Endodermal cell (in vitro differentiated cells): ENCODE data around the gene TDRD1. TPM values are rescaled to one million over a fixed set of nuclear protein-coding genes. Genes with fewer than 3 reads are reported as not detected.

Source experiments
- DNase-seq: peaks from one replicate; pipeline ENCODE4 v3.0.0-alpha.2; 2017
- H3K27ac ChIP-seq: 2 replicates; pipeline ENCODE4 v1.5.1; 2013; ENCODE audit warnings: mild to moderate bottlenecking, low read depth, low read length, moderate library complexity
- H3K27me3 ChIP-seq: 2 replicates; pipeline ENCODE4 v1.6.1; 2013; ENCODE audit warnings: mild to moderate bottlenecking, low read length, moderate library complexity; ENCODE audit not compliant: insufficient read depth, control insufficient read depth, poor library complexity, severe bottlenecking
- H3K36me3 ChIP-seq: 2 replicates; pipeline ENCODE4 v1.7.0; 2013; ENCODE audit warnings: mild to moderate bottlenecking, low read length, moderate library complexity; ENCODE audit not compliant: control insufficient read depth, insufficient read depth
- H3K4me1 ChIP-seq: one replicate; pipeline ENCODE4 v1.7.0; 2013; ENCODE audit warnings: low read length; ENCODE audit not compliant: control insufficient read depth, insufficient read depth
- H3K4me3 ChIP-seq: 2 replicates; pipeline ENCODE4 v1.5.1; 2013; ENCODE audit warnings: mild to moderate bottlenecking, low read length, moderate library complexity
- H3K9ac ChIP-seq: 2 replicates; pipeline ENCODE4 v1.6.1; 2013; ENCODE audit warnings: mild to moderate bottlenecking, low read length, moderate library complexity; ENCODE audit not compliant: poor library complexity, severe bottlenecking; ENCODE audit errors: extremely low read depth
- H3K9me3 ChIP-seq: 2 replicates; pipeline ENCODE4 v1.6.1; 2013; ENCODE audit warnings: mild to moderate bottlenecking, low read length, moderate library complexity; ENCODE audit not compliant: control insufficient read depth
- H3K27ac Mint-ChIP-seq: 2 replicates; pipeline ENCODE4 v1.8.0; 2020; ENCODE audit warnings: mixed read lengths
- H3K27me3 Mint-ChIP-seq: 2 replicates; pipeline ENCODE4 v1.8.0; 2021; ENCODE audit warnings: mild to moderate bottlenecking, mixed read lengths; ENCODE audit not compliant: insufficient read depth
- H3K36me3 Mint-ChIP-seq: 2 replicates; pipeline ENCODE4 v1.8.0; 2020; ENCODE audit warnings: low read depth, mixed read lengths
- H3K4me1 Mint-ChIP-seq: 2 replicates; pipeline ENCODE4 v1.8.0; 2020; ENCODE audit warnings: mixed read lengths
- H3K4me3 Mint-ChIP-seq: 2 replicates; pipeline ENCODE4 v1.8.0; 2020; ENCODE audit warnings: mild to moderate bottlenecking, moderate library complexity, mixed read lengths
- H3K9me3 Mint-ChIP-seq: 2 replicates; pipeline ENCODE4 v1.8.0; 2020; ENCODE audit warnings: mild to moderate bottlenecking, mixed read lengths
- CTCF ChIP-seq: fragments of 200-600 bp; sonication (generic); conservative IDR thresholded peaks from 2 replicates; pipeline ENCODE4 v1.5.0; 2021; ENCODE audit warnings: antibody characterized with exemption, mild to moderate bottlenecking
- WGBS, 2 experiments: methylation state at CpG; one replicate each; pipeline versions ENCODE4 v1.1.5 to v1.1.7; 2013; ENCODE audit warnings: missing lambda C conversion rate in 2 of 2, mixed read lengths in 1 of 2; ENCODE audit not compliant: insufficient coverage in 1 of 2, insufficient read length in 1 of 2; 5-methylcytosine and 5-hydroxymethylcytosine counted together
- total RNA-seq, 2 donors: library from RNA; stranded (reverse); fragmentation: NEBNext Ultra II Directional in 1 of 2; extraction: Animal tissue kit (Norgen Biotek cat#: 25700) in 1 of 2; gene quantifications; 2 replicates in 1 of 2; 3 replicates in 1 of 2; pipeline ENCODE4 v1.2.1, GENCODE V29; 2021

The TDRD1 gene
- total RNA-seq, 2 donors from 2014 or later: 0.09 to 0.15 TPM

- Mint-ChIP-seq H3K4me3 (no peak overlapping the region), H3K4me1 (peaks cover 2% of the 10 kb centered on the region), H3K36me3 (no peaks in the 10 kb centered on the region), H3K9me3 (no peaks in the 10 kb centered on the region), H3K27me3 (peaks cover 3% of the 10 kb centered on the region), H3K27ac (no peak overlapping the region)
- Histone ChIP-seq H3K27me3 (peaks cover 5% of the 10 kb centered on the region), H3K9ac (no peak overlapping the region), H3K36me3 (no peaks in the 10 kb centered on the region), H3K27ac (no peak overlapping the region), H3K9me3 (no peaks in the 10 kb centered on the region), H3K4me1 (no peaks in the 10 kb centered on the region), H3K4me3 (no peak overlapping the region)
- no peak for DNase-seq
- no peak for TF ChIP-seq CTCF
- WGBS, 2 experiments: 86 to 90% methylated on average over 4 of the region's 4 CpGs
These were observed 53.5 kb downstream of the TDRD1 start for GRCh38 chr10:114232561-114233176.

GRCh38 chr10:114233482-114233881, 54.3 kb downstream of the TDRD1 start:
- peaks cover 2% of the 10 kb centered on the region for H3K4me1 Mint-ChIP-seq
- H3K9me3 Mint-ChIP-seq: no peaks in the 10 kb centered on the region
- no peak for DNase-seq
- H3K4me3 Mint-ChIP-seq: no peak overlapping the region
- Histone ChIP-seq H3K27me3 (peaks cover 13% of the 10 kb centered on the region), H3K9ac (no peak overlapping the region), H3K27ac (no peak overlapping the region), H3K9me3 (no peaks in the 10 kb centered on the region), H3K4me3 (no peak overlapping the region), H3K36me3 (no peaks in the 10 kb centered on the region), H3K4me1 (no peaks in the 10 kb centered on the region)
- TF ChIP-seq CTCF: no peak
- H3K27me3 Mint-ChIP-seq: peaks cover 10% of the 10 kb centered on the region
- H3K27ac Mint-ChIP-seq: no peak overlapping the region
- H3K36me3 Mint-ChIP-seq: no peaks in the 10 kb centered on the region
- 80 to 84% methylated on average over 6 of the region's 6 CpGs for WGBS, 2 experiments

- Mint-ChIP-seq H3K4me1 (peaks cover 2% of the 10 kb centered on the region), H3K27ac (no peak overlapping the region), H3K4me3 (no peak overlapping the region), H3K27me3 (peaks cover 16% of the 10 kb centered on the region), H3K9me3 (no peaks in the 10 kb centered on the region), H3K36me3 (no peaks in the 10 kb centered on the region)
- no peaks in the 10 kb centered on the region for H3K36me3 ChIP-seq
- no peak for TF ChIP-seq CTCF
- no peak for DNase-seq
- no peak overlapping the region for H3K27ac ChIP-seq
- no peaks in the 10 kb centered on the region for H3K4me1 ChIP-seq
- H3K27me3 ChIP-seq: peaks cover 19% of the 10 kb centered on the region
- no peak overlapping the region for H3K4me3 ChIP-seq
- H3K9ac ChIP-seq: no peak overlapping the region
- no peaks in the 10 kb centered on the region for H3K9me3 ChIP-seq
These were observed 55.0 kb downstream of the TDRD1 start for GRCh38 chr10:114234132-114234531.
